Measurements from ENCODE around the gene YJU2.

GRCh38 chr19:4199699-4200293 is 47.1 kb upstream of the YJU2 start:
- peak; percentile 24 for TF ChIP-seq CTCF (IDR thresholded peaks at IDR 0.05)
- no peak for TF ChIP-seq SMC3 (IDR thresholded peaks at IDR 0.05; ENCODE audit: low read depth, low read length)
- no peak for TF ChIP-seq JUND (IDR thresholded peaks at IDR 0.05)
- TF ChIP-seq FOSL2 (IDR thresholded peaks at IDR 0.05; ENCODE audit: borderline replicate concordance, low read depth): no peak
- TF ChIP-seq POLR2AphosphoS5 (IDR thresholded peaks at IDR 0.05; ENCODE audit: low read depth, low read length): no peak
- no peak for TF ChIP-seq YY1 (IDR thresholded peaks at IDR 0.05; ENCODE audit: low read depth)

Measured in SK-N-SH (cell line).